ENCODE data around the gene SLMAP.

The SLMAP gene

GRCh38 chr3:57797701-57798487 lies 41.8 kb downstream of the SLMAP start:
- Histone ChIP-seq H3K27me3 (ENCODE audit: insufficient read depth, low read length, poor library complexity, severe bottlenecking) (no peaks in the 10 kb centered on the region), H4K20me1 (ENCODE audit: insufficient read depth, low read length, poor library complexity, severe bottlenecking) (peaks cover 30% of the 10 kb centered on the region), H3K4me3 (ENCODE audit: low read length, poor library complexity, severe bottlenecking) (no peak overlapping the region), H2AFZ (ENCODE audit: low read length) (no peak overlapping the region), H3F3A (ENCODE audit: low read depth) (peaks cover 2% of the 10 kb centered on the region; the same call in 1 of the 2 replicates), H3K9me3 (ENCODE audit: insufficient read depth, low read depth, low read length) (no peaks in the 10 kb centered on the region), H3K9me2 (replicated peaks; ENCODE audit: low read depth, low read length) (no peaks in the 10 kb centered on the region), H3K9ac (ENCODE audit: low read depth, low read length, poor library complexity, severe bottlenecking) (no peak overlapping the region), H3K4me1 (ENCODE audit: insufficient read depth, low read length, poor library complexity, severe bottlenecking) (peaks cover 17% of the 10 kb centered on the region), H3K4me2 (ENCODE audit: low read depth, low read length, poor library complexity, severe bottlenecking) (no peak overlapping the region), H3K36me3 (ENCODE audit: insufficient read depth, low read length) (no peaks in the 10 kb centered on the region), H3K79me2 (ENCODE audit: insufficient read depth, low read length) (peaks cover 90% of the 10 kb centered on the region)
- TF ChIP-seq CTCF (conservative IDR thresholded peaks at IDR 0.05; ENCODE audit: low read length) (no peak), EZH2phosphoT487 (IDR thresholded peaks at IDR 0.05; ENCODE audit: borderline replicate concordance) (no peak)

- Histone ChIP-seq H3K9ac (ENCODE audit: low read depth, low read length, poor library complexity, severe bottlenecking) (no peak overlapping the region), H3K79me2 (ENCODE audit: insufficient read depth, low read length) (peaks cover 85% of the 10 kb centered on the region), H3K27me3 (ENCODE audit: insufficient read depth, low read length, poor library complexity, severe bottlenecking) (no peaks in the 10 kb centered on the region), H3K4me1 (ENCODE audit: insufficient read depth, low read length, poor library complexity, severe bottlenecking) (peaks cover 8% of the 10 kb centered on the region), H3K36me3 (ENCODE audit: insufficient read depth, low read length) (no peaks in the 10 kb centered on the region), H4K20me1 (ENCODE audit: insufficient read depth, low read length, poor library complexity, severe bottlenecking) (peaks cover 33% of the 10 kb centered on the region), H2AFZ (ENCODE audit: low read length) (no peak overlapping the region), H3K9me2 (replicated peaks; ENCODE audit: low read depth, low read length) (no peaks in the 10 kb centered on the region), H3F3A (ENCODE audit: low read depth) (no peaks in the 10 kb centered on the region), H3K4me3 (ENCODE audit: low read length, poor library complexity, severe bottlenecking) (no peak overlapping the region), H3K4me2 (ENCODE audit: low read depth, low read length, poor library complexity, severe bottlenecking) (no peak overlapping the region), H3K9me3 (ENCODE audit: insufficient read depth, low read depth, low read length) (no peaks in the 10 kb centered on the region)
- TF ChIP-seq CTCF (conservative IDR thresholded peaks at IDR 0.05; ENCODE audit: low read length), result no peak
- no peak for TF ChIP-seq EZH2phosphoT487 (IDR thresholded peaks at IDR 0.05; ENCODE audit: borderline replicate concordance)
Measured at GRCh38 chr3:57803647-57804081, 47.6 kb downstream of the SLMAP start.

GRCh38 chr3:57805266-57805665 lies 49.2 kb downstream of the SLMAP start:
- no peak overlapping the region for H3K4me2 ChIP-seq (ENCODE audit: low read depth, low read length, poor library complexity, severe bottlenecking)
- H3F3A ChIP-seq (ENCODE audit: low read depth), result no peaks in the 10 kb centered on the region
- TF ChIP-seq EZH2phosphoT487 (IDR thresholded peaks at IDR 0.05; ENCODE audit: borderline replicate concordance) (no peak), CTCF (conservative IDR thresholded peaks at IDR 0.05; ENCODE audit: low read length) (no peak)
- no peaks in the 10 kb centered on the region for H3K9me3 ChIP-seq (ENCODE audit: insufficient read depth, low read depth, low read length)
- H4K20me1 ChIP-seq (ENCODE audit: insufficient read depth, low read length, poor library complexity, severe bottlenecking), result peaks cover 25% of the 10 kb centered on the region
- no peaks in the 10 kb centered on the region for H3K27me3 ChIP-seq (ENCODE audit: insufficient read depth, low read length, poor library complexity, severe bottlenecking)
- peaks cover 87% of the 10 kb centered on the region for H3K79me2 ChIP-seq (ENCODE audit: insufficient read depth, low read length)
- no peaks in the 10 kb centered on the region for H3K9me2 ChIP-seq (replicated peaks; ENCODE audit: low read depth, low read length)
- H3K4me1 ChIP-seq (ENCODE audit: insufficient read depth, low read length, poor library complexity, severe bottlenecking), result peaks cover 8% of the 10 kb centered on the region
- no peaks in the 10 kb centered on the region for H3K36me3 ChIP-seq (ENCODE audit: insufficient read depth, low read length)
- H3K9ac ChIP-seq (ENCODE audit: low read depth, low read length, poor library complexity, severe bottlenecking), result no peak overlapping the region
- H2AFZ ChIP-seq (ENCODE audit: low read length), result no peak overlapping the region
- H3K4me3 ChIP-seq (ENCODE audit: low read length, poor library complexity, severe bottlenecking), result no peak overlapping the region
